Measurements from ENCODE around the gene PTPRF. TPM values are rescaled to one million over a fixed set of nuclear protein-coding genes. Genes with fewer than 3 reads are reported as not detected.

The PTPRF gene
- total and polyA plus RNA-seq, 2 donors = 26.0 to 40.6 TPM

GRCh38 chr1:43563876-43564539 lies 33.3 kb downstream of the PTPRF start:
- peak overlapping the region; percentile 61 to 68 for H3K27ac ChIP-seq (ENCODE audit: low read depth in 1 of 2, low read length in 1 of 2)
- H3K9me3 ChIP-seq (ENCODE audit: control insufficient read depth in 2 of 2, insufficient read depth in 1 of 2, low read length in 1 of 2) = no peaks in the 10 kb centered on the region
- H3K27me3 ChIP-seq (ENCODE audit: control insufficient read depth in 2 of 2, insufficient read depth in 1 of 2, low read length in 1 of 2) = peaks cover 0 to 23% of the 10 kb centered on the region in 2 donors
- DNase-seq (ENCODE audit: low read depth in 6 of 9, low spot score in 9 of 9) = peak in 2 of 9 donors; percentile 20 to 32
- H3K4me1 ChIP-seq (ENCODE audit: control insufficient read depth in 2 of 2, insufficient read depth in 2 of 2, low read length in 2 of 2) = peaks cover 4 to 27% of the 10 kb centered on the region in 2 donors
- 93% methylated on average over 19 of the region's 19 CpGs for WGBS
- H3K4me3 ChIP-seq (ENCODE audit: low read length in 2 of 2) = no peak overlapping the region
- H3K36me3 ChIP-seq (ENCODE audit: control insufficient read depth in 2 of 2, insufficient read depth in 2 of 2, low read length in 1 of 2) = no peaks in the 10 kb centered on the region

DNA sequence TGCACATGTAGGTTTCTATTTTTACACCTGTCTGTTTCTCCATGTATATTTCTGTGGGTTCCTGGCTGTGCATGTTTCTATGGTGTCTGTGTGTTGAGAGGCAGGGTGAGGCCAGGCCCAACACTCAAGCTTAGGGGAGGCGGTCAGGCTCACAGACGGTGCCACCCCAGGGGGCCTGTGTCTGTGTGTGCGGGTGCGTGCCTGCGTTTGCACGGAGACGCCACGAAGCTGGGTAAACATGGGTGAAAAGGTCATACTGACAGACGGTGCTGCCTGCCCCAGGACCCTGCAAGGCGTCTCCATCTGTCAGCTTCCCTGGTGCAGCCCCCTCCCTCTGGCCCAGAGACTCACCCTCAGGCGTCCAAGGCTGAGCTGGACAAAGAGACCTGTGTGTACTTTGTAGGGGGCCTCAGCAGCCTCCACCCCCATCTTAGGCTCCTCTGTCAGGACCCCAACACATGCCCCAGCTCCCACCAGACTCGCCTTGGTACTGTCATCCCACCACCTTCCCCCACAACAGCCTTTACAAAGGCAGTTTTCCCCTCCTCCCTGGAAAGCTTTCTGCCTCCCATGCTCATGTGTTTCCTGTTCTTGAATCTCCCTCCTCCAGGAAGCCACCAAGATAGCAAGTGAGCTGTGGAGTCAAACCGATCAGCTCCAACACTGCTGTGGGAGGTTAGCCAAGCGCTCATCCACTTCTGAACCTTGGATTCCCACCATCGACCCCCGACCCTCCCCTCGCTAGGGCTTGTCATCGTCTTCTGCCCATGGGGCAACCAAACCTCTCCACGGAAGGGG lies 34.1 kb downstream of the PTPRF start:
- Histone ChIP-seq H3K27ac (ENCODE audit: low read depth in 1 of 2, low read length in 1 of 2) (peak overlapping the region in 1 of 2 donors; percentile 76), H3K27me3 (ENCODE audit: control insufficient read depth in 2 of 2, insufficient read depth in 1 of 2, low read length in 1 of 2) (peaks cover 0 to 22% of the 10 kb centered on the region in 2 donors), H3K9me3 (ENCODE audit: control insufficient read depth in 2 of 2, insufficient read depth in 1 of 2, low read length in 1 of 2) (no peaks in the 10 kb centered on the region), H3K4me3 (ENCODE audit: low read length in 2 of 2) (peak overlapping the region in 1 of 2 donors; percentile 27), H3K4me1 (ENCODE audit: control insufficient read depth in 2 of 2, insufficient read depth in 2 of 2, low read length in 2 of 2) (peaks cover 4 to 33% of the 10 kb centered on the region in 2 donors), H3K36me3 (ENCODE audit: control insufficient read depth in 2 of 2, insufficient read depth in 2 of 2, low read length in 1 of 2) (no peaks in the 10 kb centered on the region)
- WGBS = 88% methylated on average over 19 of the region's 19 CpGs
- no peak for DNase-seq (ENCODE audit: low read depth in 6 of 9, low spot score in 9 of 9)

DNA sequence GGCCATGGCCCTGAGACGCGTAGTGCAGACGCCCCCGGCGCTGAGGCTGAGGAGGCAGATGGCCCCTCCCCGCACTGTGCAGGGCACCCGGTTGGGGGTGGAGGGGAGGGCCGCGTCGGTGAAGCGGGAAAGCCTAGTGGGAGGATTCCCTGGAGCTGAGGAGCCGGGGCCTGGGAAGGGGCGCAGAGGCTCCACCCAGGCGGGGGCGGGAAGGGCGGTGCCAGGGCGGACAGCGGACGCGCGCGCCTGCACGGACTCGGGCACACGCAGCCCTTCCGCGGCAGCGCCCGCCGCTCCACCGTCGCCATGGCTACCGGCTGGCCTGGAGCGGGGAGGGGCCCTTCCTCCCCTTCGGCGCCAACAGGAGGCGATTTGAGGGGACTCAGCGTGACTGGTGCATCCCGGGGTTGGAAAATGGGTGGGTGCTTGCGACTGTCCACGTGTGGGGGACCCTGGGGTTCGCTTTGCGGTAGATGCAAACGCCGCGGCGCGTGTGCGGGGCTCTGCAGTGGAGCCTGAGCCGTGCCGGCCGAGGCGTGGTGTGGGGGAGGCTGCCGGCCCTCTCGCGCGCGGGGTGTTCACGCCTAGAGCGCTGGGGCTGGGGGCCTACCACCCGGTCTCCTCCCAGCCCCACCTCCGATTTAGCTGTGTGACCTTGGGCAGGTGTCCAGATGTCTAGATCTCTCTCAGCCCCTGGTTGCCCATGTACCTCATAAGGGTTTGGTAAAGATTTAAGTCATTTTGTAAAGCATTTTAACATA lies 35.1 kb downstream of the PTPRF start:
- DNase-seq (ENCODE audit: low read depth in 6 of 9, low spot score in 9 of 9) = peak in 3 of 9 donors; percentile 40 to 54 (median 44)
- H3K27me3 ChIP-seq (ENCODE audit: control insufficient read depth in 2 of 2, insufficient read depth in 1 of 2, low read length in 1 of 2) = peaks cover 0 to 22% of the 10 kb centered on the region in 2 donors
- peak overlapping the region; percentile 27 to 46 for H3K4me3 ChIP-seq (ENCODE audit: low read length in 2 of 2)
- peaks cover 4 to 33% of the 10 kb centered on the region in 2 donors for H3K4me1 ChIP-seq (ENCODE audit: control insufficient read depth in 2 of 2, insufficient read depth in 2 of 2, low read length in 2 of 2)
- WGBS = 14% methylated on average over 62 of the region's 62 CpGs
- H3K36me3 ChIP-seq (ENCODE audit: control insufficient read depth in 2 of 2, insufficient read depth in 2 of 2, low read length in 1 of 2) = no peaks in the 10 kb centered on the region
- no peaks in the 10 kb centered on the region for H3K9me3 ChIP-seq (ENCODE audit: control insufficient read depth in 2 of 2, insufficient read depth in 1 of 2, low read length in 1 of 2)
- H3K27ac ChIP-seq (ENCODE audit: low read depth in 1 of 2, low read length in 1 of 2) = no peak overlapping the region

DNA sequence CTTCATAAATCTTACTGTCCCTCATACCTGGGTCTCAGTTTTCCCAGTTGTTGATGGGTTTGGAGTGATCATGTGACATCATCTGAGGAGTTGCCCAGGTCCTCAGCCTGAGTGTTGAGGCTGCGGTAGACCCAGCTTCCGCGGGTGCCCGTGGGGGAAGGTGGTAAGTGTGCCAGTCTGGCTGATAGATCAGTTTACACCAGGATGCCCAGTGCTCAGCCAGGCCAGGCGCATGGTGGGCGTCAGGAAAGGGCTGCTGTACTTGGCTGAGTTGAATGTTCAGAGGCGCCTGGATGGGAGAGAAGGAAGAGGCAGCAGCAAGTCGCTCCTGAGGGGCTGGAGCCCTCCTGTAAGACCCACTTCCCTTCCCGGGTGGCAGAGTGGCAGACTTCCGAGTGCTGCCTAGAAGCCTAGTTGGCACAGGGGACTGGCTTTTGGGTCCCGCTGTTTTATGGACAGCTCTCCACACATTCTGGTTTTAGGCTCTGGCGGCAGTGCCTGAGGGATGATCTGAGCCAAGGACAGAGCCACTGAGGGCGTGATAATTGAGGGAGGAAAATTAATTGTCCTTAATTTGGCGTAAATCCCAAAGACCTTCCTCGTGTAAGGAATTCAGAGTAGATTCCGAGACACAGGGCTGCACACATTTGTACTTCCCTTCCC lies 35.8 kb downstream of the PTPRF start:
- Histone ChIP-seq H3K36me3 (ENCODE audit: control insufficient read depth in 2 of 2, insufficient read depth in 2 of 2, low read length in 1 of 2) (no peaks in the 10 kb centered on the region), H3K4me1 (ENCODE audit: control insufficient read depth in 2 of 2, insufficient read depth in 2 of 2, low read length in 2 of 2) (peaks cover 4 to 33% of the 10 kb centered on the region in 2 donors), H3K27ac (ENCODE audit: low read depth in 1 of 2, low read length in 1 of 2) (no peak overlapping the region), H3K9me3 (ENCODE audit: control insufficient read depth in 2 of 2, insufficient read depth in 1 of 2, low read length in 1 of 2) (no peaks in the 10 kb centered on the region), H3K4me3 (ENCODE audit: low read length in 2 of 2) (no peak overlapping the region), H3K27me3 (ENCODE audit: control insufficient read depth in 2 of 2, insufficient read depth in 1 of 2, low read length in 1 of 2) (peaks cover 0 to 22% of the 10 kb centered on the region in 2 donors)
- DNase-seq (ENCODE audit: low read depth in 6 of 9, low spot score in 9 of 9) = no peak
- WGBS = 97% methylated on average over 16 of the region's 16 CpGs

GRCh38 chr1:43569175-43569574 lies 38.5 kb downstream of the PTPRF start:
- H3K4me3 ChIP-seq (ENCODE audit: low read length in 2 of 2) = no peak overlapping the region
- H3K36me3 ChIP-seq (ENCODE audit: control insufficient read depth in 2 of 2, insufficient read depth in 2 of 2, low read length in 1 of 2) = no peaks in the 10 kb centered on the region
- peak overlapping the region in 1 of 2 donors; percentile 47 for H3K27ac ChIP-seq (ENCODE audit: low read depth in 1 of 2, low read length in 1 of 2)
- peaks cover 4 to 25% of the 10 kb centered on the region in 2 donors for H3K4me1 ChIP-seq (ENCODE audit: control insufficient read depth in 2 of 2, insufficient read depth in 2 of 2, low read length in 2 of 2)
- H3K27me3 ChIP-seq (ENCODE audit: control insufficient read depth in 2 of 2, insufficient read depth in 1 of 2, low read length in 1 of 2) = peaks cover 0 to 22% of the 10 kb centered on the region in 2 donors
- WGBS = 65% methylated on average over 6 of the region's 6 CpGs
- H3K9me3 ChIP-seq (ENCODE audit: control insufficient read depth in 2 of 2, insufficient read depth in 1 of 2, low read length in 1 of 2) = no peaks in the 10 kb centered on the region
- DNase-seq (ENCODE audit: low read depth in 6 of 9, low spot score in 9 of 9) = peak in 1 of 9 donors; percentile 26

DNA sequence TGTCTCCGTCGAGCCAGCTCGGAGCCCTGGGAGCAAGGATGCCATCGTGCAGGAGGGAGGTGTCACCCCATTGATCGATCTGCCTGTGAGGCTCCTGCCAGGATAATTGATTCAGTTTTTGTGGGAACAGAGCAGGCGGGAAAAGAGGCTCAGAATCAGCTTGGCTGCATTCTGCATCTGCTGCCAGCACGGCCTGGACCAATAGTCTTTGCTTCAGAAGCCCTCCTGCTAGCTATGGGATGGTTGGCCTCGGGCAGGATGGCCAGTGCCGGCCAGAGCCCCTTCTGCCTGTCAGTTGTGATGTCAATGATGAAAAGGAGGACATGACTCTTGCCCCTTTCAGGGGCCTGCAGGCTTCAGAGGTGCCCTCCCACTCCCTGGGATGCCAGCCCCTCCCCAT lies 39.6 kb downstream of the PTPRF start:
- Histone ChIP-seq H3K27me3 (ENCODE audit: control insufficient read depth in 2 of 2, insufficient read depth in 1 of 2, low read length in 1 of 2) (peaks cover 0 to 15% of the 10 kb centered on the region in 2 donors), H3K4me1 (ENCODE audit: control insufficient read depth in 2 of 2, insufficient read depth in 2 of 2, low read length in 2 of 2) (peaks cover 4 to 17% of the 10 kb centered on the region in 2 donors), H3K36me3 (ENCODE audit: control insufficient read depth in 2 of 2, insufficient read depth in 2 of 2, low read length in 1 of 2) (no peaks in the 10 kb centered on the region), H3K9me3 (ENCODE audit: control insufficient read depth in 2 of 2, insufficient read depth in 1 of 2, low read length in 1 of 2) (no peaks in the 10 kb centered on the region), H3K27ac (ENCODE audit: low read depth in 1 of 2, low read length in 1 of 2) (no peak overlapping the region), H3K4me3 (ENCODE audit: low read length in 2 of 2) (no peak overlapping the region)
- 97% methylated on average over 9 of the region's 9 CpGs for WGBS
- DNase-seq (ENCODE audit: low read depth in 6 of 9, low spot score in 9 of 9) = no peak

- Histone ChIP-seq H3K27me3 (ENCODE audit: control insufficient read depth in 2 of 2, insufficient read depth in 1 of 2, low read length in 1 of 2) (peaks cover 0 to 11% of the 10 kb centered on the region in 2 donors), H3K9me3 (ENCODE audit: control insufficient read depth in 2 of 2, insufficient read depth in 1 of 2, low read length in 1 of 2) (no peaks in the 10 kb centered on the region), H3K36me3 (ENCODE audit: control insufficient read depth in 2 of 2, insufficient read depth in 2 of 2, low read length in 1 of 2) (no peaks in the 10 kb centered on the region), H3K4me3 (ENCODE audit: low read length in 2 of 2) (no peak overlapping the region), H3K27ac (ENCODE audit: low read depth in 1 of 2, low read length in 1 of 2) (no peak overlapping the region), H3K4me1 (ENCODE audit: control insufficient read depth in 2 of 2, insufficient read depth in 2 of 2, low read length in 2 of 2) (peaks cover under 1 to 12% of the 10 kb centered on the region in 2 donors)
- 96% methylated on average over 14 of the region's 14 CpGs for WGBS
- DNase-seq (ENCODE audit: low read depth in 6 of 9, low spot score in 9 of 9) = no peak
Measured at GRCh38 chr1:43570715-43571114, 40.0 kb downstream of the PTPRF start.

GRCh38 chr1:43572084-43572483 lies 41.4 kb downstream of the PTPRF start:
- no peak for DNase-seq (ENCODE audit: low read depth in 6 of 9, low spot score in 9 of 9)
- no peaks in the 10 kb centered on the region for H3K36me3 ChIP-seq (ENCODE audit: control insufficient read depth in 2 of 2, insufficient read depth in 2 of 2, low read length in 1 of 2)
- WGBS = 62% methylated on average over 2 of the region's 2 CpGs
- H3K4me1 ChIP-seq (ENCODE audit: control insufficient read depth in 2 of 2, insufficient read depth in 2 of 2, low read length in 2 of 2) = peaks cover 4 to 16% of the 10 kb centered on the region in 2 donors
- no peaks in the 10 kb centered on the region for H3K27me3 ChIP-seq (ENCODE audit: control insufficient read depth in 2 of 2, insufficient read depth in 1 of 2, low read length in 1 of 2)
- no peak overlapping the region for H3K27ac ChIP-seq (ENCODE audit: low read depth in 1 of 2, low read length in 1 of 2)
- H3K4me3 ChIP-seq (ENCODE audit: low read length in 2 of 2) = no peak overlapping the region
- no peaks in the 10 kb centered on the region for H3K9me3 ChIP-seq (ENCODE audit: control insufficient read depth in 2 of 2, insufficient read depth in 1 of 2, low read length in 1 of 2)
